ENCODE results near the gene DGKB. TPM values are rescaled to one million over a fixed set of nuclear protein-coding genes. Genes with fewer than 3 reads are reported as not detected.

The DGKB gene
- polyA plus RNA-seq, 1 of the 3 experiments (the other 2 are of a cell fraction) = 2.1 TPM

GRCh38 chr7:14950013-14950412, 47.5 kb upstream of the DGKB start:
- Histone ChIP-seq H3K4me3 (ENCODE audit: low read depth in 2 of 2, low read length in 1 of 2) (no peak overlapping the region), H3K9ac (no peak overlapping the region), H3K27me3 (ENCODE audit: insufficient read depth) (no peaks in the 10 kb centered on the region), H3K9me3 (0 out of 2 replicates have a peak, but pooled peaks cover 6% of the 10 kb centered on the region), H3K36me3 (replicated peaks in 1 of 2; ENCODE audit: control insufficient read depth in 1 of 2, insufficient read depth in 2 of 2, low read length in 1 of 2) (no peaks in the 10 kb centered on the region), H3K9me2 (no peaks in the 10 kb centered on the region), H3F3A (replicated peaks; ENCODE audit: insufficient read depth) (peaks cover 5% of the 10 kb centered on the region), H3K27ac (ENCODE audit: low read depth in 2 of 2, low read length in 1 of 2) (no peak overlapping the region), H2AFZ (ENCODE audit: low read depth) (no peak overlapping the region), H3K4me1 (ENCODE audit: control insufficient read depth in 1 of 2, insufficient read depth in 2 of 2, low read depth in 1 of 2, low read length in 1 of 2) (no peaks in the 10 kb centered on the region; a peak in 1 of 4 replicates), H3K79me2 (ENCODE audit: insufficient read depth) (no peaks in the 10 kb centered on the region), H4K20me1 (ENCODE audit: insufficient read depth) (no peaks in the 10 kb centered on the region), H3K4me2 (no peak overlapping the region)
- 69% methylated on average over 4 of the region's 4 CpGs for WGBS (ENCODE audit: low lambda C conversion rate)
- CTCF ChIA-PET = no interaction called here
- POLR2A ChIA-PET = interaction anchor here (0.7 kb wide), 1 partner anchor 969 kb away, joined by 3 read pairs; no protein-coding TSS in a partner anchor
- no peak for DNase-seq
- TF ChIP-seq EZH2phosphoT487 (IDR thresholded peaks at IDR 0.05; ENCODE audit: borderline replicate concordance, low read depth) (no peak), IRF3 (IDR thresholded peaks at IDR 0.05; ENCODE audit: low read depth, low read length) (no peak), FOSL2 (IDR thresholded peaks at IDR 0.05; ENCODE audit: borderline replicate concordance, low read depth) (peak; percentile 71; the same call in 1 of the 2 replicates), JUND (IDR thresholded peaks at IDR 0.05) (peak; percentile 55), NFIC (IDR thresholded peaks at IDR 0.05; ENCODE audit: borderline replicate concordance) (no peak), MAX (IDR thresholded peaks at IDR 0.05; ENCODE audit: low read depth) (no peak)

GRCh38 chr7:14938181-14938580, 35.6 kb upstream of the DGKB start:
- H3F3A ChIP-seq (replicated peaks; ENCODE audit: insufficient read depth) = no peaks in the 10 kb centered on the region
- WGBS (ENCODE audit: low lambda C conversion rate) = 39% methylated on average over 1 of the region's 1 CpG
- H3K4me3 ChIP-seq (ENCODE audit: low read depth in 2 of 2, low read length in 1 of 2) = no peak overlapping the region
- H3K36me3 ChIP-seq (replicated peaks in 1 of 2; ENCODE audit: control insufficient read depth in 1 of 2, insufficient read depth in 2 of 2, low read length in 1 of 2) = no peaks in the 10 kb centered on the region
- H3K27me3 ChIP-seq (ENCODE audit: insufficient read depth) = no peaks in the 10 kb centered on the region
- no peaks in the 10 kb centered on the region for H3K9me3 ChIP-seq
- no peak overlapping the region for H3K9ac ChIP-seq
- no peak overlapping the region for H2AFZ ChIP-seq (ENCODE audit: low read depth)
- no peak overlapping the region for H3K4me2 ChIP-seq
- H3K79me2 ChIP-seq (ENCODE audit: insufficient read depth) = no peaks in the 10 kb centered on the region
- H3K9me2 ChIP-seq = no peaks in the 10 kb centered on the region
- no peak for DNase-seq
- no peaks in the 10 kb centered on the region; a peak in 1 of 4 replicates for H3K4me1 ChIP-seq (ENCODE audit: control insufficient read depth in 1 of 2, insufficient read depth in 2 of 2, low read depth in 1 of 2, low read length in 1 of 2)
- CTCF ChIA-PET = no interaction called here
- POLR2A ChIA-PET = no interaction called here
- H4K20me1 ChIP-seq (ENCODE audit: insufficient read depth) = no peaks in the 10 kb centered on the region
- no peak overlapping the region; a peak in 1 of 4 replicates for H3K27ac ChIP-seq (ENCODE audit: low read depth in 2 of 2, low read length in 1 of 2)
- TF ChIP-seq GATA2 (CRISPR knock-in tag; IDR thresholded peaks at IDR 0.05) = 0 out of 2 replicates have a peak, but pooled peaks have one; percentile 29
- no peak for TF ChIP-seq CHD2 (IDR thresholded peaks at IDR 0.05; ENCODE audit: low read length, partially characterized antibody)

GRCh38 chr7:14937581-14937980, 35.0 kb upstream of the DGKB start:
- POLR2A ChIA-PET = no interaction called here
- Histone ChIP-seq H3K4me1 (ENCODE audit: control insufficient read depth in 1 of 2, insufficient read depth in 2 of 2, low read depth in 1 of 2, low read length in 1 of 2) (no peaks in the 10 kb centered on the region; a peak in 1 of 4 replicates), H3F3A (replicated peaks; ENCODE audit: insufficient read depth) (no peaks in the 10 kb centered on the region), H3K27me3 (ENCODE audit: insufficient read depth) (no peaks in the 10 kb centered on the region), H3K9me2 (no peaks in the 10 kb centered on the region), H3K27ac (ENCODE audit: low read depth in 2 of 2, low read length in 1 of 2) (no peak overlapping the region), H3K79me2 (ENCODE audit: insufficient read depth) (no peaks in the 10 kb centered on the region), H3K4me3 (ENCODE audit: low read depth in 2 of 2, low read length in 1 of 2) (no peak overlapping the region), H2AFZ (ENCODE audit: low read depth) (no peak overlapping the region), H3K4me2 (no peak overlapping the region), H3K9ac (no peak overlapping the region), H4K20me1 (ENCODE audit: insufficient read depth) (no peaks in the 10 kb centered on the region), H3K36me3 (replicated peaks in 1 of 2; ENCODE audit: control insufficient read depth in 1 of 2, insufficient read depth in 2 of 2, low read length in 1 of 2) (no peaks in the 10 kb centered on the region), H3K9me3 (no peaks in the 10 kb centered on the region)
- DNase-seq = no peak
- CTCF ChIA-PET = no interaction called here
- 58% methylated on average over 1 of the region's 1 CpG for WGBS (ENCODE audit: low lambda C conversion rate)
- TF ChIP-seq SIN3A (IDR thresholded peaks at IDR 0.05; ENCODE audit: borderline replicate concordance, low read depth, low read length) = no peak
- TF ChIP-seq CTCF (IDR thresholded peaks at IDR 0.05) = no peak
- TF ChIP-seq USF2 (IDR thresholded peaks at IDR 0.05; ENCODE audit: borderline replicate concordance, low read depth, low read length) = no peak
- TF ChIP-seq MXI1 (IDR thresholded peaks at IDR 0.05; ENCODE audit: low read depth, low read length) = no peak
- no peak for TF ChIP-seq YY1 (IDR thresholded peaks at IDR 0.05; ENCODE audit: low read depth)
- TF ChIP-seq FOXJ3 (CRISPR knock-in tag; IDR thresholded peaks at IDR 0.05) = no peak
- no peak for TF ChIP-seq RXRA (IDR thresholded peaks at IDR 0.05; ENCODE audit: borderline replicate concordance, low read depth)
- TF ChIP-seq ELF1 (IDR thresholded peaks at IDR 0.05) = no peak
- TF ChIP-seq TCF12 (IDR thresholded peaks at IDR 0.05) = no peak
- no peak for TF ChIP-seq PBX3 (IDR thresholded peaks at IDR 0.05)
- no peak for TF ChIP-seq EP300 (IDR thresholded peaks at IDR 0.05; ENCODE audit: borderline replicate concordance in 1 of 2, low read depth in 1 of 2, low read length in 1 of 2)
- no peak for TF ChIP-seq CHD2 (IDR thresholded peaks at IDR 0.05; ENCODE audit: low read length, partially characterized antibody)

All from SK-N-SH (cell line).